HG03103 (cell line): ENCODE data around the gene VPS4A.

Experiments
- ATAC-seq: cut with Tn5 transposase; IDR thresholded peaks from one replicate; pipeline ENCODE4 v1.9.1; 2021; ENCODE audit warnings: low read depth; ENCODE audit not compliant: unreplicated experiment

VPS4A gene

DNA sequence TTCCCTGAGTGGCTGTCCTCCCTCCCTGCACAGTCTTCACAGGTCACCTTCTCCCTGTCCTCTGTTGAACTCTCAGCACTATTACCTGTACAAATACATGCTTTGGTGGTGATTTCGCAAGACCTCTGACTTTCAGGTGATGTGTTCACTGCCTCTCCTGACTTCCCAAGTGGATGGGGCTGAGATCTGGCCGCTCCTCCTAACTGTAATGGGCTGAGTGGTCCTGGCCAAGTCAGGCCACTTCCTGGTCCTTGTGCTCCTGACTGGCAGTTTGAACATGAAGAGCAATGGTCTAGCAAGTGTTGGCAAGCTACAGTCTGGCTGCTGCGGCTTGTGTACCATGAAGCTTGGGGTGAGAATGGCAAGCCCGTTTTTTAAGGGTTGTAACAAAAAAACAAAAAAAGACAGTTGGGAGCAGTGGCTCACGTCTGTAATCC lies 52.1 kb downstream of the VPS4A start:
- no peak for ATAC-seq

DNA sequence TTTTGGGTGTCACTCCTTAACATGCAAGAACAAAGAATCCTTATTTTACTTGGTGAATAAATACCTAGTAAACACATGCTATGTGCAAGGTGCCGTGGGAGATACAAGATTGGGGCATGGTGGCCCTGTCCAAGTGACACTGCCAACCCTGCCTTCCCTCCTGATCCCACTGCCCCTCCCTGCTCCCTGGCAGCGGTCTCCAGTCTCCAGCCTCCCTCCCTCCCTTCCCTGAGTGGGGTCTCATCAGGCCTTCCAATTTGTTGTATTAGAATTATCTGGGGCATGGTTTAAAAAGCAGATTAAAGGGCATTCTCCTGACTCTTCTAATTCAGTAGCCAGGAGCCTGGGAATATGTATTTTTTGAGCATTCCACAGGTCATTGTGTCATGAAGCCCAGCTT lies 52.9 kb downstream of the VPS4A start:
- no peak for ATAC-seq

DNA sequence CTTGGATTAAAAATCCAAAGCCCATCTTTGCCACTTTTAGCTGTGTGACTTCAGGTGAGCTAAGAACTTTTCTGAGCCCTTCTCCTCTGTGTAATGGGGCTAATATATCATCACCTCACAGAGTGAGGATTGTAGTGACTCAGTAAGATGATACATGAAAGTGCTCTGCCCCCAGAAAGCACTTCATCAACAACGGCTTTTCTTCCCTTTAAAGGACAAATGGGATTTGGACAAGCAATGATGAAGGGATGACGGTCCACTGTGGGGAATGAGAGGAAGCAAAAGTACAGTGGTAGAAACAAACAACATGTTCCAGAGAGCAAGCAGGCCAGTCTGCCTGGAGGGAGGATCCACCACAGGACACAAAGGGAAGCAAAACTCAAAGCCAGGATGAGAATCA lies 54.8 kb downstream of the VPS4A start:
- no peak for ATAC-seq

DNA sequence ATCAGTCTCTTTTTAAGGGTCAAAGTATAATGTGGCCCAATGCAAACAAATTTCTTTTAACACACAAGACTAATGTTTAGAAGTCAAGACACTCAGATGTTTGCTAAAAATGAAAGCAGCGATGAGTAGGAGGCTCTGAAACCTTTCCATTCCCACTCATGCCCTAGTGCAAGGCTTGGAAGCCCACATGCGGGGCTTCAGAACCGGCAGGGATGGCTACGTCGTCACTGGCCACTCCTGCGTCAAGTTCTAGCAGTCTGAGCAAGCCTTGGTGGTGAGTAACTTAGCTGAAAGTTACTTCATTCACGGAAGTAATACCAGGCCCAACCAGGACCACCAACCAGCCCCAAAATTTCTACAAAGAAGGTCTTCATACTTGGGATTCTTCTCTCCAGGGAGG lies 55.3 kb downstream of the VPS4A start:
- ATAC-seq = no peak

DNA sequence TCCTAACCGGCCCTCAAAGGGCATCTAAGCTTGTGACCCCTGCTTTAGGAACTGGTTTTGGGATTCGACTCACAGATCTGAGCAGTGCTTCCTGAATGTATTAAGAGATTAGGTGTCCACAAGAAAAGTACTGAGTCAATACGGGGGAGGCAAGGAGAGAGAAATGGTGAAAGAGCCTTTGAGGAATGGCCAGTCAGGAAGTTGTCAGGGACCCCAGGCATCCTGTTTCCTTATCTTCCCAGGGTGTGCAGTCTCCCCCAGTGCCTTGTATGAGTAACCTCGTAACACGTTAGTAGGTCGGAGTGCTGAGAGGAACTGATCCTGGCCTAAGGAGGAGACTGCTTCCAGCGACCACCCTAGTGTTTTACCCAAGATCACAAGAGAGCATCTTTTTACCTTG lies 56.8 kb downstream of the VPS4A start:
- no peak for ATAC-seq

DNA sequence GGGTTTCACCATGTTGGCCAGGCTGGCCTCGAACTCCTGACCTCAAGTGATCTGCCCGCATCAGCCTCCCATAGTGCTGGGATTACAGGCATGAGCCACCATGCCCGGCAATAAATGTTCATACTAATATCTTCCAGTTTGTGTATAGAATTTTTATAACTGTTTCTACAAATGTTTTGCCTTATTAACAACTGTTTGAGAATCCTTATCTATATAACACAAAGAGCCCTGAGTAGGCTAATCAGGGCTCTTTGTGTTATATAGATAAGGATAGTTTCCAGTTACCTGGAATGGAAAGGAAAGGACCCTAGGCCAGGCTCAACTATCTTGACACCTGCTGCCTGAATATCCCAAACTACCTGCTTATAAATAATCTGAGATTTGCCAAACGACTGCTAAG lies 57.7 kb downstream of the VPS4A start:
- no peak for ATAC-seq

DNA sequence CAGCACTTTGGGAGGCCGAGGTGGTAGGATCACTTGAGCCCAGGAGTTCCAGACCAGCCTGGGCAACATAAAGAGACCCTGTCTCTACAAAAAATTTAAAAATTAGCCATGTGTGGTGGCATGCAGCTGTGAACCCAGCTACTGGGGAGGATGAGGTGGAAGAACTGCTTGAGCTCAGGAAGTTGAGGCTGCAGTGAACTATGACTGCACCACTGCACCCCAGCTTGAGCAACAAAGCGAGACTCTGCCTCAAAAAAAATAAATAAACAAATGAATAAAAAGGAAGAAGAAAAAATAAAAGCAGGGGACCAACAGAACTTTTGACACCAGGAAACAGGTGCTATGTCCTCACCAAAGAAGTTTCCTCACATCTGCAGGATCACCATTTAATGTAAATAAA lies 60.4 kb downstream of the VPS4A start:
- ATAC-seq = no peak

DNA sequence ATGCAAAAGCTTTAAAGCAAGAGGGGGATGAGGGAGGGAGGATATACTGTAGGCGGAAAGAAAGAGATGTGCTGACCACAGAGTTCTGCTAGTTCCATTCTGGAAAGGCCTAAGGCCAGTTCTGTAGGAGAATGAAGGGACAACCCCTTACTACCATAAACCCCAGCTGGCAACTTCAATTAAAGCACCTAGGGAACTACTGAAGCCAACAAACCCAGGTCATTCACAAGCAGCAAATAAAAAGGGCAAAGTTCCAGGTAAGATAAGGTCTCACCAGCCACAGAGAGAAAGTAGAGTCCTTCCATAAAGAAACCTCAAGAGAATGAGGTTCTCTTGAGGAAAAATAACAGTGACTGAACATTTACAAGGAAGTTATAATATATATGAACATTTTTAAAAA lies 61.9 kb downstream of the VPS4A start:
- no peak for ATAC-seq
